ENCODE results near the gene IL1R2.

DNA sequence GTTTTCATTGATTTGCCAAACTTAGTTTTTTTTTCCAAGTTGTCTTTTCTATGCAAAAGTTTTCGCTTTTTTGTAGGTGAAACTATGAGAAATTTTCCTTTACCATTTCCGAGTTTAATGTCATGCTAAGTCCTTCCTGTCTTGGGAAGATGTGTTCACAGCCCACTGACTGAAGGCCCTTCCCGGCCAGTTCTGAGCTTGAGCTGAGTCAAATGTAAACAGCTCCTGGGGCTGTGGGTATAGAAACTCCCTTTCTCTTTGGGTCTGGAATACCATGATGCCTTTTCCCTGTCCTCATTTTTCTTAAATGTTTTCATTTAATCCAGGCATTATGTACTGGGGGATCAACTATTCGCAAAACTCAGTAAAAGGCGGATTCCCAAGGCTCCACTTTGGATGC lies 81.0 kb downstream of the IL1R2 start:
- TF ChIP-seq EZH2 (IDR thresholded peaks at IDR 0.05; ENCODE audit: insufficient read depth, poor library complexity, severe bottlenecking) (no peak), EZH2phosphoT487 (IDR thresholded peaks at IDR 0.05; ENCODE audit: insufficient read depth, low read depth) (no peak)
